Gastrocnemius medialis (tissue), 4 donors: Measurements from ENCODE around the gene RNASE11. TPM values are rescaled to one million over a fixed set of nuclear protein-coding genes. Genes with fewer than 3 reads are reported as not detected.
"Not testable (repeated sequence)": the region's sequence is repeated elsewhere in the genome, so short reads cannot be mapped to it uniquely, and the experiment has no call there.

Experiments used
- ATAC-seq, 2 donors: fragments of 150-250 bp; one replicate each; pipeline ENCODE4 v1.9.1; 2016
- DNase-seq, 2 donors: peaks; one replicate each; pipeline ENCODE4 v3.0.0-alpha.2; 2019
- H3K27ac ChIP-seq, 4 donors: fragments of 200-600 bp; sonication (generic); 1 replicate in 1 of 4; 2 replicates in 3 of 4; pipeline ENCODE4 v1.5.1; 2016 to 2018; ENCODE audit warnings: mild to moderate bottlenecking in 2 of 4, moderate library complexity in 1 of 4
- H3K27me3 ChIP-seq, 3 donors: fragments of 200-600 bp; sonication (generic) in 2 of 3; 1 replicate in 1 of 3; 2 replicates in 2 of 3; pipeline versions ENCODE4 v1.5.1 to v1.6.0; 2016 to 2019; ENCODE audit warnings: mild to moderate bottlenecking in 1 of 3, moderate library complexity in 1 of 3
- H3K36me3 ChIP-seq, 2 donors: fragments of 200-600 bp; sonication (generic) in 1 of 2; one replicate each; pipeline ENCODE4 v1.5.1; 2017 to 2018
- H3K4me1 ChIP-seq, 2 donors: fragments of 200-600 bp; sonication (generic) in 1 of 2; one replicate each; pipeline ENCODE4 v1.5.1; 2016 to 2017; ENCODE audit warnings: mild to moderate bottlenecking in 2 of 2
- H3K4me3 ChIP-seq, 4 donors: fragments of 200-600 bp; sonication (generic) in 3 of 4; 1 replicate in 1 of 4; 2 replicates in 3 of 4; pipeline ENCODE4 v1.5.1; 2016 to 2019; ENCODE audit warnings: mild to moderate bottlenecking in 2 of 4
- H3K9me3 ChIP-seq, 3 donors: fragments of 200-600 bp; sonication (generic) in 2 of 3; 1 replicate in 1 of 3; 2 replicates in 2 of 3; pipeline ENCODE4 v1.5.1; 2016 to 2019
- POLR2A ChIP-seq, 2 donors: fragments of 450-650 bp; IDR thresholded peaks; one replicate each; pipeline ENCODE4 v1.6.1; 2017; ENCODE audit warnings: antibody characterized with exemption in 2 of 2, mild to moderate bottlenecking in 2 of 2, moderate library complexity in 2 of 2
- in situ Hi-C, 4 donors: fragments of 200-750 bp; cut with MboI; loops; one replicate each; pipeline versions ENCODE4 v1.15.0 to v1.8.0; 2017; ENCODE audit warnings: low sequenced_read_pairs in 4 of 4
- intact Hi-C: fragments of 100-400 bp; cut with DNase I; formaldehyde crosslinking; loops from one replicate; pipeline ENCODE4 v1.15.1; 2023; ENCODE audit warnings: low total_unique reads
- total RNA-seq, 4 donors: library from RNA; depleted of rRNA; stranded (reverse); fragments of >200 nt; gene quantifications; one replicate each; pipeline versions ENCODE4 v1.1.0 to v1.2.3, GENCODE V29; 2016
- TF ChIP-seq, protein P1 (sequence below), 5 experiments: fragments of 450-650 bp in 3 of 5; fragments of 200-600 bp in 2 of 5; sonication (generic) in 2 of 5; IDR thresholded peaks in 4 of 5; conservative IDR thresholded peaks in 1 of 5; 1 replicate in 4 of 5; 2 replicates in 1 of 5; pipeline ENCODE4 v1.5.1; 2016 to 2019; ENCODE audit warnings: antibody characterized with exemption in 5 of 5, mild to moderate bottlenecking in 3 of 5, moderate library complexity in 3 of 5

Gene RNASE11
- total RNA-seq, 4 donors from 2014 or later: not detected

DNA sequence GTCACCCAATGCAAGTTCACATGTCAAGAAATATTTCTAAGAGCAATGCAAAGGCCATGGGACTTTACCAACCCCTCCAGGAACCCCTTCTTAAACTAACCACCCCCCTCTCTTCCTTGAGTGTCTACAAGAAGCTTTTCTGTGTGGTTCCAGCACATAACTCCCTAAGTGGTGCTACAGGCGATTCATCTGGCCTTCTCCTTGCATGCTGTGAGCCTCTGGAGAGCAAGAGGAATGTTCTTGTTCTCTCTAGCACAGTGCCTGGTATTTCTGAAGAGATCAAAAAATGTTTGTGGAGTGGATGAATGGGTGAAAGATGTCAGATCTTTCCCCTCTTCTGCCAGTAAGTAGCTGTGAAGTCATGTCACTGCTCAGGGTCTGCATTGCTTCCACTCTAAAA is 9.3 kb upstream of the RNASE11 start:
- TF ChIP-seq, protein P1, sequence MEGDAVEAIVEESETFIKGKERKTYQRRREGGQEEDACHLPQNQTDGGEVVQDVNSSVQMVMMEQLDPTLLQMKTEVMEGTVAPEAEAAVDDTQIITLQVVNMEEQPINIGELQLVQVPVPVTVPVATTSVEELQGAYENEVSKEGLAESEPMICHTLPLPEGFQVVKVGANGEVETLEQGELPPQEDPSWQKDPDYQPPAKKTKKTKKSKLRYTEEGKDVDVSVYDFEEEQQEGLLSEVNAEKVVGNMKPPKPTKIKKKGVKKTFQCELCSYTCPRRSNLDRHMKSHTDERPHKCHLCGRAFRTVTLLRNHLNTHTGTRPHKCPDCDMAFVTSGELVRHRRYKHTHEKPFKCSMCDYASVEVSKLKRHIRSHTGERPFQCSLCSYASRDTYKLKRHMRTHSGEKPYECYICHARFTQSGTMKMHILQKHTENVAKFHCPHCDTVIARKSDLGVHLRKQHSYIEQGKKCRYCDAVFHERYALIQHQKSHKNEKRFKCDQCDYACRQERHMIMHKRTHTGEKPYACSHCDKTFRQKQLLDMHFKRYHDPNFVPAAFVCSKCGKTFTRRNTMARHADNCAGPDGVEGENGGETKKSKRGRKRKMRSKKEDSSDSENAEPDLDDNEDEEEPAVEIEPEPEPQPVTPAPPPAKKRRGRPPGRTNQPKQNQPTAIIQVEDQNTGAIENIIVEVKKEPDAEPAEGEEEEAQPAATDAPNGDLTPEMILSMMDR (IDR thresholded peaks at IDR 0.05 in 4 of 5, conservative IDR thresholded peaks at IDR 0.05 in 1 of 5): no peak
- no peak for TF ChIP-seq POLR2A (IDR thresholded peaks at IDR 0.05)
- Histone ChIP-seq H3K36me3 (no peaks in the 10 kb centered on the region), H3K27ac (no peak overlapping the region), H3K4me3 (no peak overlapping the region), H3K9me3 (no peaks in the 10 kb centered on the region), H3K4me1 (no peaks in the 10 kb centered on the region), H3K27me3 (peaks cover 0 to 5% (median 0%) of the 10 kb centered on the region in 3 donors)
- in situ Hi-C loops (no loop called here), intact Hi-C loops (no loop called here)
- ATAC-seq: no peak
- no peak for DNase-seq

DNA sequence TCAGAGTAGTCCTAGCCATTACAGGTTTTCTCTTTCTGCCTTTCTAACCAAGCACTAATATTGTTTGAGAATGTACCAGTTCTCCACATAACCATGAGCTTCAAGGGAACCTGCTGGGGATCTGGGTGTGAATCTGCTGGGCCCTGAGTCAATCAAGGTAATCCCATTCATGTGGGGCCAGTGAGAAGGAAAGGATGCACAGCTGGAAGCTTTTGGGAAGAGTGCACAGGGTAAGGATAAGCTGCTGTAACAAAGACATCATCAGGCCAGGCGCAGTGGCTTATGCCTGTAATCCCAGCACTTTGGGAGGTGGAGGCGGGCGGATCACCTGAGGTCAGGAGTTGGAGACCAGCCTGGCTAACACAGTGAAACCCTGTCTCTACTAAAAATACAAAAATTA is 7.9 kb upstream of the RNASE11 start:
- ATAC-seq, H3K27ac ChIP-seq, intact Hi-C loops, H3K4me3 ChIP-seq, H3K4me1 ChIP-seq, H3K27me3 ChIP-seq, H3K9me3 ChIP-seq, DNase-seq, in situ Hi-C loops, H3K36me3 ChIP-seq: not testable (repeated sequence)

DNA sequence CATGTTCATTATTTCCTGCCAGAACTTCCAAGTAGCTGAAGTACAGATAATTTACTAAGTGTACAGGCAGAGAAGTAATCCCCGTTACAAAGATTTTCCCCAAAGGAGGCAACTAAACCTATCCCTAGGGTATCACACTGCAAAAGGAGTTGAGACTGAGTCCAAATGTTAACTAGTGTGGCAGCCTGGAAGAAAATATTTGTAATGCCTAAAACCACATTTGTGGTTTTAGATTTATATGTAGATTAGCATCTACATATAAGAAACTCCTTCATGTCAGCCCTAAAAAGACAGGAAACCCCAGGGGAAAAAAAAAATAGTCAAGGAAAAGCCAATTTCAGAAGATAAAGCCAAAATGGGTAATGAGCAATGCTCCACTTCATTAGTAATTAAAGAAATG is 4.8 kb upstream of the RNASE11 start:
- H3K27me3 ChIP-seq: peaks cover 0 to 8% (median 6%) of the 10 kb centered on the region in 3 donors
- no peak for ATAC-seq
- TF ChIP-seq POLR2A (IDR thresholded peaks at IDR 0.05): no peak
- H3K36me3 ChIP-seq: no peaks in the 10 kb centered on the region
- intact Hi-C loops: no loop called here
- H3K4me1 ChIP-seq: no peaks in the 10 kb centered on the region
- H3K9me3 ChIP-seq: no peaks in the 10 kb centered on the region
- no peak overlapping the region for H3K27ac ChIP-seq
- in situ Hi-C loops: no loop called here
- DNase-seq: no peak
- H3K4me3 ChIP-seq: no peak overlapping the region

DNA sequence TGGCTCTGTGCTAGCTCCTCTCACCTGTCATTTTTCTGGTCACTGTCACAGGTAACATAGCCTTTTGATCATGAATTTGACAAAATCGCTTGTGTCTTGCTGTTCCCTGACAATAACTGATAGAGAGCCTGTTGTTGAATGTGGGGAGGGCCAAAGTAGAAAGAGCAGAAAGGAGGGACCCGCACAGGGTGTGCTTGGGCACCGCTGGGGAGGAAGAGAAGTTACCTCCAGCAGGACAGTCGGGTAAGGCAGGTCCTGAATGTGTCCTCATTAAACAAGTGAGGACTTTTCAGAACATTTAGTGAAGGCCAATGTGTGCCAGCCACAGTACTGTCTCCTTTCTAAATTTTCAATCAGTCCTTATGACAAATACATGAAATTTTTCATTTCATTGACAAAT is 3.4 kb upstream of the RNASE11 start, which contains the start of gene RNASE12:
Gene RNASE12 (minus strand): TSS at position 142 of the 400 bp plus-strand sequence. CDS start 653 bp downstream, outside the sequence.
- in situ Hi-C loops: no loop called here
- DNase-seq (no peak), ATAC-seq (no peak)
- H3K4me1 ChIP-seq: no peaks in the 10 kb centered on the region
- no peaks in the 10 kb centered on the region for H3K9me3 ChIP-seq
- H3K27me3 ChIP-seq: peaks cover 0 to 8% (median 6%) of the 10 kb centered on the region in 3 donors
- TF ChIP-seq, protein P1 (IDR thresholded peaks at IDR 0.05 in 4 of 5, conservative IDR thresholded peaks at IDR 0.05 in 1 of 5): no peak
- TF ChIP-seq POLR2A (IDR thresholded peaks at IDR 0.05): no peak
- no peaks in the 10 kb centered on the region for H3K36me3 ChIP-seq
- no peak within 1 kb of the TSS for H3K27ac ChIP-seq
- H3K4me3 ChIP-seq: no peak within 1 kb of the TSS
- intact Hi-C loops: no loop called here

DNA sequence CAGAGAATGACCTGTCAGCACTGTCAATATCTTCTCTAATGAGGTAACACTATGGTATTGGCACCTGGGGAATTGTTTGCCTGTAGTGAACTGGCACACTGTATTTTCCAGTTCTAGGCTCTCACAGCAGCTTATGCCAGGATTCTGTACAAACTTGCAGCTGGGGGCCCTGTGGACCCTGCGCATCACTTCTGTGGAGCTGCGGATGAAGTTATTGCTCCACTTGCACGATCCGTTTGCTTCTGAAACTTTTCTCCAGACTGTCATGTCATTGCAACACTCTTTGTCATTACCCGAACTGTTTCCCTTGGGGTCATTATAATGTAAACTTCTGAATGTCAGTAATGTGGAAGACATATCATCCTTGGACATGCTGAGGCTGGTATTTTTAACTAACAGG is 3.9 kb downstream of the RNASE11 start:
- in situ Hi-C loops: no loop called here

DNA sequence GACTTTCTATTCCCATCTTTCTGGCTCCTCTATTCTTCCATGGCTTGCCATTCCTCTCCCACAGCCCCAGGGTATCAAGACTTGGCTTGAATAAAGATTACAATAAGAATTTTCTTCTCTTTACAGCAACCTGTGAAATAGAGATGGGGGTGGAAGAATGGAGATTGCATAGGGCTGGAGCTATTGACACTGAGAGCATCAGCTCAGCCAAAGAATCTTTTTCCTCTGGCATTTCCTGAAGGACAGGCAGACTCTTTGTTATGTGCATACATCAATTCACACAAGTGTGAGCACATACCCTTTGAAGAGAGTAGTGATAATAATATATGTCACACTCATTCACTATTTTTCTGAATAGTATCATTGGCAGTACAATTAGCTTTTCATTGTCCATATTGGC is 4.7 kb downstream of the RNASE11 start:
- Histone ChIP-seq H3K9me3 (no peaks in the 10 kb centered on the region), H3K27ac (no peak overlapping the region), H3K4me3 (no peak overlapping the region), H3K4me1 (no peaks in the 10 kb centered on the region), H3K27me3 (peaks cover 0 to 4% (median 0%) of the 10 kb centered on the region in 3 donors), H3K36me3 (no peaks in the 10 kb centered on the region)
- DNase-seq (no peak), ATAC-seq (no peak)
- intact Hi-C loops: no loop called here
- in situ Hi-C loops: no loop called here
- TF ChIP-seq, protein P1 (IDR thresholded peaks at IDR 0.05 in 4 of 5, conservative IDR thresholded peaks at IDR 0.05 in 1 of 5): no peak
- TF ChIP-seq POLR2A (IDR thresholded peaks at IDR 0.05): no peak

More for the DNA sequence above, 3.9 kb downstream of the RNASE11 start:
- no peaks in the 10 kb centered on the region for H3K4me1 ChIP-seq
- intact Hi-C loops: no loop called here
- H3K36me3 ChIP-seq: no peaks in the 10 kb centered on the region
- peaks cover 0 to 4% (median 0%) of the 10 kb centered on the region in 3 donors for H3K27me3 ChIP-seq
- no peaks in the 10 kb centered on the region for H3K9me3 ChIP-seq
- DNase-seq (no peak), ATAC-seq (no peak)
- no peak overlapping the region for H3K4me3 ChIP-seq
- no peak overlapping the region for H3K27ac ChIP-seq
- no peak for TF ChIP-seq POLR2A (IDR thresholded peaks at IDR 0.05)
